ENCODE results near the gene UTP18. TPM values are rescaled to one million over a fixed set of nuclear protein-coding genes. Genes with fewer than 3 reads are reported as not detected.
"Not testable (repeated sequence)": the region's sequence is repeated elsewhere in the genome, so short reads cannot be mapped to it uniquely, and the experiment has no call there.

UTP18 gene
- total RNA-seq, 1 donor from 2014 or later: 35.3 TPM

DNA sequence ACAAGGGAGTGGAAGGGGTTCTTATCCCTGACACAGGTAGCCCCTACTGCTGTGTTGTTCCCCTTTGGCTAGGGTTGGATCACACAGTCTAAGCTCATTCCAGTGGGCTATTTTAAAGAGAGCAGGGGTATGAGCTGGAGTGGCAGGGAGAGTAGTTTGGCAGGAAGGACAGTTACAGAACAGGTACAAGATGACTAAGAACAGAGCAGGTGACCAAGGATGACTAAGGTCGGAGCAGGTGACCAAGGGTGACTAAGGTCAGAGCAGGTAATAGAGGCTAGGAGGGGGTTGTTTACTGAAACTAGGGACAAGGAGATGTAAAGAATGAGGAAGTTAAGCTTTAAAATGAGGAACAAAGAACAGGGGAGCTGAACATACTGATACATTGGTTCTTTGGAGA, 58.8 kb downstream of the UTP18 start:
- TF ChIP-seq, protein P1, sequence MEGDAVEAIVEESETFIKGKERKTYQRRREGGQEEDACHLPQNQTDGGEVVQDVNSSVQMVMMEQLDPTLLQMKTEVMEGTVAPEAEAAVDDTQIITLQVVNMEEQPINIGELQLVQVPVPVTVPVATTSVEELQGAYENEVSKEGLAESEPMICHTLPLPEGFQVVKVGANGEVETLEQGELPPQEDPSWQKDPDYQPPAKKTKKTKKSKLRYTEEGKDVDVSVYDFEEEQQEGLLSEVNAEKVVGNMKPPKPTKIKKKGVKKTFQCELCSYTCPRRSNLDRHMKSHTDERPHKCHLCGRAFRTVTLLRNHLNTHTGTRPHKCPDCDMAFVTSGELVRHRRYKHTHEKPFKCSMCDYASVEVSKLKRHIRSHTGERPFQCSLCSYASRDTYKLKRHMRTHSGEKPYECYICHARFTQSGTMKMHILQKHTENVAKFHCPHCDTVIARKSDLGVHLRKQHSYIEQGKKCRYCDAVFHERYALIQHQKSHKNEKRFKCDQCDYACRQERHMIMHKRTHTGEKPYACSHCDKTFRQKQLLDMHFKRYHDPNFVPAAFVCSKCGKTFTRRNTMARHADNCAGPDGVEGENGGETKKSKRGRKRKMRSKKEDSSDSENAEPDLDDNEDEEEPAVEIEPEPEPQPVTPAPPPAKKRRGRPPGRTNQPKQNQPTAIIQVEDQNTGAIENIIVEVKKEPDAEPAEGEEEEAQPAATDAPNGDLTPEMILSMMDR (IDR thresholded peaks at IDR 0.05; ENCODE audit: unreplicated experiment): no peak
- Mint-ChIP-seq H3K9me3 (ENCODE audit: low read depth) (peaks cover 22% of the 10 kb centered on the region), H3K4me1 (ENCODE audit: low read depth) (peaks cover 12% of the 10 kb centered on the region), H3K4me3 (ENCODE audit: low read depth) (no peak overlapping the region), H3K27me3 (no peaks in the 10 kb centered on the region), H3K27ac (peak overlapping the region; percentile 85), H3K36me3 (ENCODE audit: insufficient read depth) (peaks cover 8% of the 10 kb centered on the region)
- DNase-seq (ENCODE audit: low spot score, unreplicated experiment): no peak

DNA sequence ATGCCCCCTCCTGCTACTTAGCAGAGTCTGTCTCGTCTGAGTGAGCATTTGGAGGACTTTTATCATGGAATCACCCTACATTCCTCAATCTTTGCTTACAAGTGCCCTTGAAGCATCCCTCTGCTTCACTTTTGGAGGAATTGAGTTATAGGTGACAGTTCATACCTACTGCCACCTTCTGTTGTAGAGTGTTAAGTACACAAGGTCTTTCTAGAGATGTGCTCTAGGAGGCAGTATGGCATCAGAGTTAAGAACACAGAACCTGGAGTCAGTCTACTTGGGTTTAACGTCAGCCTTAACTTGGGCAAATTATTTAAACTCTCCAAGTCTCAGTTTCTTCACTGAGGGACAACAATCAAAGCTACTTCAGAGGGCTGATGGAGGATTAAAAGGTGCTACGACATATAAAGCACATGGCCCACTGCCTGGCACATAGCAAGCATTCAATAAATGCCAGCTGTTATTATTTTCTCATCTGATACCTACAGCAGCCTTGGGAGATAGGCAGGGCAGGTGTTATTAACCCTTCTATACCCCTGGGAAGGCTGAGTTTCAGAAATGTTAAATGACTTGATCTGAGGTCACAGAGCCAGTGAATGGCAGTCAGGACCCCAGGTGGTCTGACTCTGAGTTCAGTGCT, 62.2 kb downstream of the UTP18 start:
- no peak overlapping the region for H3K27ac Mint-ChIP-seq
- TF ChIP-seq, protein P1 (IDR thresholded peaks at IDR 0.05; ENCODE audit: unreplicated experiment): peak; percentile 54
- no peak for DNase-seq (ENCODE audit: low spot score, unreplicated experiment)
- peaks cover 16% of the 10 kb centered on the region for H3K9me3 Mint-ChIP-seq (ENCODE audit: low read depth)
- peaks cover 12% of the 10 kb centered on the region for H3K4me1 Mint-ChIP-seq (ENCODE audit: low read depth)
- no peaks in the 10 kb centered on the region for H3K27me3 Mint-ChIP-seq
- H3K4me3 Mint-ChIP-seq (ENCODE audit: low read depth): no peak overlapping the region
- peaks cover 6% of the 10 kb centered on the region for H3K36me3 Mint-ChIP-seq (ENCODE audit: insufficient read depth)

DNA sequence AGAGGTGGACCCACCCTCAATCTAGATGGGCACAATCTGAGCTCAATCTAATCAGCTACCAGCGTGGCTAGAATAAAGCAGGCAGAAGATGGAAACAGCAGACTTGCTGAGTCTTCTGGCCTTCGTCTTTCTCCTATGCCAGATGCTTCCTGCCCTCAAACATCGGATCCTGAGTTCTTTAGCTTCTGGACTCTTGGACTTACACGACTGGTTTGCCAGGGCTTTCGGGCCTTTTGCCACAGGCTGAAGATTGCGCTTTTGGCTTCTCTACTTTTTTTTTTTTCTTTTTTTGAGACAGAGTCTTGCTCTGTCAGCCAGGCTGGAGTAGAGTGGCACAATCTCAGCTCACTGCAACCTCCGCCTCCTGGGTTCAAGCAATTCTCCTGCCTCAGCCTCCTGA, 65.1 kb downstream of the UTP18 start:
- no peak for DNase-seq (ENCODE audit: low spot score, unreplicated experiment)
- H3K4me3 Mint-ChIP-seq (ENCODE audit: low read depth): no peak overlapping the region
- peaks cover 2% of the 10 kb centered on the region for H3K4me1 Mint-ChIP-seq (ENCODE audit: low read depth)
- peaks cover 13% of the 10 kb centered on the region for H3K9me3 Mint-ChIP-seq (ENCODE audit: low read depth)
- H3K36me3 Mint-ChIP-seq (ENCODE audit: insufficient read depth): no peaks in the 10 kb centered on the region
- H3K27ac Mint-ChIP-seq: peak overlapping the region; percentile 18
- H3K27me3 Mint-ChIP-seq: no peaks in the 10 kb centered on the region
- TF ChIP-seq, protein P1 (IDR thresholded peaks at IDR 0.05; ENCODE audit: unreplicated experiment): no peak

DNA sequence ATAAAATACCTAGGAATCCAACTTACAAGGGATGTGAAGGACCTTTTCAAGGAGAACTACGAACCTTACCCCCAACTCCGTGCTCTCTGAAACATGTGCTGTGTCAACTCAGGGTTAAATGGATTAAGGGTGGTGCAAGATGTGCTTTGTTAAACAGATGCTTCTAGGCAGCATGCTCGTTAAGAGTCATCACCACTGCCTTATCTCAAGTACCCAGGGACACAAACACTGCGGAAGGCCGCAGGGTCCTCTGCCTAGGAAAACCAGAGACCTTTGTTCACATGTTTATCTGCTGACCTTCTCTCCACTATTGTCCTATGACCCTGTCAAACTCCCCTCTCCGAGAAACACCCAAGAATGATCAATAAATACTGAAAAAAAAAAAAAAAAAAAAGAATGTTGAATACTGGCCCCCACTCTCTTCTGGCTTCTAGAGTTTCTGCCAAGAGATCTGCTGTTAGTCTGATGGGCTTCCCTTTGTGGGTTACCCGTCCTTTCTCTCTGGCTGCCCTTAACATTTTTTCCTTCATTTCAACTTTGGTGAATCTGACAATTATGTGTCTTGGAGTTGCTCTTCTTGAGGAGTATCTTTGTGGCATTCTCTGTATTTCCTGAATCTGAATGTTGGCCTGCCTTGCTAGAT, 70.6 kb downstream of the UTP18 start:
- not testable (repeated sequence) for DNase-seq (ENCODE audit: low spot score, unreplicated experiment); H3K4me1 Mint-ChIP-seq (ENCODE audit: low read depth); H3K4me3 Mint-ChIP-seq (ENCODE audit: low read depth); H3K27me3 Mint-ChIP-seq; H3K36me3 Mint-ChIP-seq (ENCODE audit: insufficient read depth); H3K27ac Mint-ChIP-seq
- peaks cover 16% of the 10 kb centered on the region for H3K9me3 Mint-ChIP-seq (ENCODE audit: low read depth)

DNA sequence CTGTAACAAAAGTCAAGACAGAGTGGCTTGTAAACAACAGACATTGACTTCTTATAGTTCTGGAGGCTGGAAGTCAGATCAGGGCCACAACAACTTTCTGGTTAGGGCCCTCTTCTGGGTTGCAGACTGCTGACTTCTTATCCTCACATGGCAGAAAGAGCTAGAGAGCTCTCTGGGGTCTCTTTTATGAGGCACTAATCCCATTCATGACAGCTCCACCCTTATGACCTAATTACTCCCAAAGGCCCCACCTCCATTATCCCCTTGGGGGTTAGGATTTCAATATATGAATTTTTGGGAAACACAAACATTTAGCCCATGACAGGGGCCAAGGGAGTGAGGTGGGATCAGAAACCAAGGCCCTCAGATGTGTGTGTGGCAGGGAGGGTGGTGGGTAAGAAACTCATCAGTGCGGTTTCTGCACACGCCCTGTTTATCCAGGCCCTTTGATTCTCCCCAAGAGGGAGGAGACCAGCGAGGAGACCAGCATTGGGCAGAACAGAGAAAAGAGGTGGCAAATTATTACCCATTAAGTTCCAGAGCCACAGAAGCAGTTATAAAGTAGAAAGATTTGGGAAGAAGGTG, 74.8 kb downstream of the UTP18 start:
- no peak overlapping the region for H3K4me3 Mint-ChIP-seq (ENCODE audit: low read depth)
- H3K27ac Mint-ChIP-seq: peak overlapping the region; percentile 57
- peaks cover 8% of the 10 kb centered on the region for H3K27me3 Mint-ChIP-seq
- TF ChIP-seq, protein P1 (IDR thresholded peaks at IDR 0.05; ENCODE audit: unreplicated experiment): no peak
- peaks cover 5% of the 10 kb centered on the region for H3K4me1 Mint-ChIP-seq (ENCODE audit: low read depth)
- peaks cover 2% of the 10 kb centered on the region for H3K9me3 Mint-ChIP-seq (ENCODE audit: low read depth)
- DNase-seq (ENCODE audit: low spot score, unreplicated experiment): no peak
- H3K36me3 Mint-ChIP-seq (ENCODE audit: insufficient read depth): no peaks in the 10 kb centered on the region
